Spleen (tissue), 7 donors: ENCODE results near the gene ANO3.

Source experiments
- POLR2A ChIP-seq, 3 donors: fragments of 450-650 bp; IDR thresholded peaks; one replicate each; pipeline ENCODE4 v1.5.1; 2017; ENCODE audit warnings: antibody characterized with exemption in 3 of 3, mild to moderate bottlenecking in 1 of 3
- POLR2AphosphoS5 ChIP-seq, 3 donors: sonication (generic); formaldehyde crosslinking; IDR thresholded peaks; one replicate each; pipeline ENCODE4 v1.5.1; 2017; ENCODE audit warnings: antibody characterized with exemption in 3 of 3
- TF ChIP-seq, protein P1 (sequence below), 11 experiments: fragments of 200-600 bp in 7 of 11; fragments of 450-650 bp in 4 of 11; sonication (generic) in 4 of 11; IDR thresholded peaks in 8 of 11; conservative IDR thresholded peaks in 3 of 11; 1 replicate in 7 of 11; 2 replicates in 4 of 11; pipeline versions ENCODE4 v1.4.0 to v1.8.0; 2016 to 2021; ENCODE audit warnings: antibody characterized with exemption in 11 of 11, inconsistent platforms in 4 of 11, mild to moderate bottlenecking in 1 of 11
- donor health status: DM: no; HTN: no; CAD: no; lungs with moderate emphysema.
- donor health status: DM: no; HTN: no; CAD: no.
- donor health status: DM: no; HTN: no; CAD: no.

DNA sequence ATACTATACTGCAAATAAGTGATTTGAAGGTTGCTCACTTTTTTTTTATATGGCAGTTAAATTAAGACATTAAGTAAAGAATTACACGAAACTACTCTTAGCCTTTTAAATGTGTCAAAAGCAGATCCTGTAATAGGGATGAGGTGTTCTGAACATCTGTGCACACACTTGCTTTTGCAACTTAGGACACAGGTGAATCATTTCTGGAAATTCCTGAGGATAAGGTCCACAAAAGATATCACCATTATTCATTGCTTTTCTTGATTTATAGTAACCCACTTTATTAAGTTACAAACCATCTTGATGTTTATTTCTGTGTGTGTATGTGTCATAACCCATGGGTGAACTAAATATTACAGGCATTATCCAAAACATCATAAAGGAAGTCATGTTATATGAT, 334.0 kb downstream of the ANO3 start:
- TF ChIP-seq, protein P1, sequence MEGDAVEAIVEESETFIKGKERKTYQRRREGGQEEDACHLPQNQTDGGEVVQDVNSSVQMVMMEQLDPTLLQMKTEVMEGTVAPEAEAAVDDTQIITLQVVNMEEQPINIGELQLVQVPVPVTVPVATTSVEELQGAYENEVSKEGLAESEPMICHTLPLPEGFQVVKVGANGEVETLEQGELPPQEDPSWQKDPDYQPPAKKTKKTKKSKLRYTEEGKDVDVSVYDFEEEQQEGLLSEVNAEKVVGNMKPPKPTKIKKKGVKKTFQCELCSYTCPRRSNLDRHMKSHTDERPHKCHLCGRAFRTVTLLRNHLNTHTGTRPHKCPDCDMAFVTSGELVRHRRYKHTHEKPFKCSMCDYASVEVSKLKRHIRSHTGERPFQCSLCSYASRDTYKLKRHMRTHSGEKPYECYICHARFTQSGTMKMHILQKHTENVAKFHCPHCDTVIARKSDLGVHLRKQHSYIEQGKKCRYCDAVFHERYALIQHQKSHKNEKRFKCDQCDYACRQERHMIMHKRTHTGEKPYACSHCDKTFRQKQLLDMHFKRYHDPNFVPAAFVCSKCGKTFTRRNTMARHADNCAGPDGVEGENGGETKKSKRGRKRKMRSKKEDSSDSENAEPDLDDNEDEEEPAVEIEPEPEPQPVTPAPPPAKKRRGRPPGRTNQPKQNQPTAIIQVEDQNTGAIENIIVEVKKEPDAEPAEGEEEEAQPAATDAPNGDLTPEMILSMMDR (IDR thresholded peaks at IDR 0.05 in 8 of 11, conservative IDR thresholded peaks at IDR 0.05 in 3 of 11), result no peak
- no peak for TF ChIP-seq POLR2A (IDR thresholded peaks at IDR 0.05)
- TF ChIP-seq POLR2AphosphoS5 (IDR thresholded peaks at IDR 0.05), result no peak
